ENCODE results near the gene PLSCR4. TPM values are rescaled to one million over a fixed set of nuclear protein-coding genes. Genes with fewer than 3 reads are reported as not detected.

Gene PLSCR4
- total RNA-seq, 2 donors from 2014 or later: not detected

DNA sequence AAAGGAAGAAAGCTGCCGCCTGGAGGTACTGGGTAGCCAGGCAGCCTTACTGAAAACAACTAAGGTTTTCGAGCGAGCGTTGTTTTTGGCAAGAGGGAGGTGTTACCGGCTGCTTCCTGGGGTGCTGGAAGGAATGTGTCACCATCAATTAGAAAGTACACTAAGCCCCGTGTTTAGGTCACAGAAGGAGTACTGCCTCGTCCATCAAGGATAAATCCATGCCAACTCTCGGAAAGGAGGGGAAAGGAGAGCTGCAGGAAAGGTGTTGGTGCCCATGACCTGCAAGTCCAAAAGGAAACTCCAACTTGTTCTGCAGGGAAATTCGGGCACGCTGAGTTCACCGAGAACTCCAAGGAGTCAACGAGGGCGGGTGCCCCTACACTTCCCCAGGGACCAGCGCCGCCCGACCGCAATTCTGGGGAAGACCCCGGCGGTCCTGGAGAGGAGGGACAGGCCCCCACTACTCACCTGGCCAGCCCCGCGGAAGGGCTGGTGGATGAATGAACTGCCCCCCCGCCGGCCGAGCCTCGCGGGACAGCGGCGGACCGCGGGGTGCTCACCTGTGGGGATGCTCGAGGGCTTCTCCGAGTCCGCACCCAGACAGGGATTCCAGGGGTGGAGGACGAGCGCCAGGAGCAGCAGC lies 90.5 kb downstream of the PLSCR4 start:
- Mint-ChIP-seq H3K9me3 (peaks cover 0 to 4% of the 10 kb centered on the region in 2 donors), H3K27ac (no peak overlapping the region), H3K36me3 (peaks cover 0 to 15% of the 10 kb centered on the region in 2 donors)
- peak in 1 of 2 donors; percentile 26 for DNase-seq (ENCODE audit: low spot score in 2 of 2)
- peak; percentile 4 to 76 for ATAC-seq

DNA sequence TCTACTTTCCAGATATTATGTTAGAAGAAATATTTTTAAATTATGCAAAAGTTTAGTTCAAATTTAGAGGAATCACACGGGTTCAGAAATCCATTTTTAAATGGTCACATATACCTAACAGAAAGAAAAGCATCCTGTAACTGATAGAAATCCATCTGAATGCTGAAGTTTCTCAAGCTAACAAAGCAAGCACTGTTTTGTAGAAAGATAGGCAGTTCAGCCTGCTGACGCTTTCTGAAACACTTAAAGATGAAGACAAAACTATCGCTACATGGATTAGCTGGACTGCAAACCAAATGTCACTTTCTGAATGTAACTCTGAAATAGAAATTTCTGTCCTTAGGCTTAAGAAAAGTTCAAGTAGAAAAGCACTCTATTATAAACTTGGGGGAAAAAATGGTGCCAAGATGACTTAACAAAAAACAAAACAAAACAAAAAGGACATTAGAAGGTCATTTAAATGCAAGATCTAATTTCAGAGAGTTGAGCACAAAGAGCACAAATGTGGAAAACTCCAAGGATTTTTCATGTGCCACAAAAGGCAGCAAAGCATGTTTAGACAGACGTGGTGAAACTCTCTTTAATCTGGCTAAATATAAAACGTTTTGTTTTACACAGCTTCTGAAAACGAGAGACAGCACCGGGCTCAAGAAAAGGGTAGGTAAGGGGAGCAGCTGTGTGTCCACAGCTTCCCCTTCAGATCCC lies 91.1 kb downstream of the PLSCR4 start:
- Mint-ChIP-seq H3K9me3 (peaks cover 0 to 4% of the 10 kb centered on the region in 2 donors), H3K27ac (no peak overlapping the region), H3K36me3 (peaks cover 0 to 15% of the 10 kb centered on the region in 2 donors)
- DNase-seq (ENCODE audit: low spot score in 2 of 2): no peak
- ATAC-seq: no peak

DNA sequence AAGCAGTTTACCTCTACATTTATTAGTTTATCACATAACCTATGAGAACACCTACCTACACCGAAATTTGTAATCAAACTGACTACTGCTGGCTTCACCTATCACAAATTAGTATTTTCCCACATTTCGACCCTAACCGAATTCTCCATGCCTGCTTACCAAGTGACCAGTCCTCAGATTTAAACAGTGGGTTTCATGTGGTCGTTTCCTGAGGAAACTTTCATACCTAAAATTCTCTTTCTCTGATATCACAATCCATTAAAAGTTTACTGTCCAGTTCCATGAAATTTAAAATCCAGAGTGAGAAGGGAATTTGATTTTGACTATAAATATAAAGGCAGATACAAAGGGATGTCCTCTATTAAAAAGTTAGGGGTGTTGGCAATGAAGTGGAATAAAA lies 91.9 kb downstream of the PLSCR4 start:
- no peak for DNase-seq (ENCODE audit: low spot score in 2 of 2)
- Mint-ChIP-seq H3K36me3 (peaks cover 0 to 15% of the 10 kb centered on the region in 2 donors), H3K27ac (no peak overlapping the region), H3K9me3 (peaks cover 0 to 4% of the 10 kb centered on the region in 2 donors)
- no peak for ATAC-seq

DNA sequence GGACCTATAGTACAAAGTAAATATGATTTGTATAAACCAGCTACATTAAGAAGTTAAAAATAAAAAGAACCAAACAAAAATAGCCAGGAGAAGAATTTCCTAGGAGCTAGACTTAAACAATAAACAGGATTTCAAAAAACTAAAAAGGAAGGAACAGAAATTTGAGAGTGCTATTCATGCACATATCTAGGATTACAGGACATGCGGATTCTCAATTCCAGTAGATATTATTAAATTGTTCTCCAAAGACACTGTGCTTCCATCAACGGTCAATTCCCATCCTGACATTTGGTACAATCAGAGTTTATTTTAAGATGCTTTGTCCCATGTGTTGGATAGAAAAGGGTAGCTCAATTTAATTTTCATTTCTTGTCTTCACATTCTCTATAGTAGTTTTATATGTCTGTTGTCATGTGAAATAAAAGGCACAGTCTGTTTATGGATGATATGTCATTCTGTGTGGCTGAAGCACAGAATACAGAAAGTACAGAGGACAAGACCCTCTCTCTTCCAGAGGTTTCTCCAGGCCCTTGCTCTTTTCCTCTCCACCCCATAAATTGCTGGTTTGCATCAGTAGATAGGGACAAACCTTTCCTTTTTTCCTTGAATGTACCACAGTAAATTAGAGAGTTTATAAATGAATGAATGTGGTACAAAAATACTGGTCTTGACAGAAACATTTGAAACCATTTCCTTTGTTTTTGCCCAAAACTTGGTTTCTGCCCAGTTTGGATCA lies 93.4 kb downstream of the PLSCR4 start:
- peaks cover 0 to 8% of the 10 kb centered on the region in 2 donors for H3K36me3 Mint-ChIP-seq
- DNase-seq (ENCODE audit: low spot score in 2 of 2): no peak
- no peak overlapping the region for H3K27ac Mint-ChIP-seq
- no peaks in the 10 kb centered on the region for H3K9me3 Mint-ChIP-seq
- ATAC-seq: no peak

DNA sequence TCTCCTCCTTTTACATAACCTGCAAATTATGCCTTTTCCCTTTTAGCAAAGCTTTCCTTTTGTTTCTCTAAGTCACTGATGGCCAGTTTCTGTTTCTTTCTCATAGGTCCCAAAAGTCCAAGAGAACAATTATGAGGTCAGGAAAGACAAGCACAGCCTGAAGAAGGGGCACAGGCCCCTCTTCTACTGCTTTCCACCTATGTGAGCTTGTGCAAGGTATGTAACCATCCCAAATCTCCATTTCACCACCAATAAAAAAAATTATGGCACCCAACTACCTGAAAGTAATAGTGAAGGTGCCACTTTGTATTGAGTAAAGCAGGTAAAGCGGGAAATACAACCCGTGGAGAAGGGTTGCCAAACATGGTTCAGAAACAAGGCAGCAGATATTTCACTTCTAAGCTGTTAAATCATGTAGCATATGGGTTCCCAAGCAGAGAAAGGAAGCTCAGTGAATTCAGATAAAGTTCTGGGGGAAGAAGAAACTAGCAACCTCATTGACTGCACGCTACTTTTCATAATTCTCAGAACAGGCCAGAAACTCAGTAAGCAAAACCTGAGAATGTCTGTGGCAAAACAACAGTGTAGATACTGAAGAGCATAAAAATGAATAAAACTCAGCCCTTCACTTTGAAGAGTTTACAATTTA lies 94.1 kb downstream of the PLSCR4 start:
- DNase-seq (ENCODE audit: low spot score in 2 of 2): no peak
- ATAC-seq: no peak
- peaks cover 0 to 8% of the 10 kb centered on the region in 2 donors for H3K36me3 Mint-ChIP-seq
- no peak overlapping the region for H3K27ac Mint-ChIP-seq
- no peaks in the 10 kb centered on the region for H3K9me3 Mint-ChIP-seq

DNA sequence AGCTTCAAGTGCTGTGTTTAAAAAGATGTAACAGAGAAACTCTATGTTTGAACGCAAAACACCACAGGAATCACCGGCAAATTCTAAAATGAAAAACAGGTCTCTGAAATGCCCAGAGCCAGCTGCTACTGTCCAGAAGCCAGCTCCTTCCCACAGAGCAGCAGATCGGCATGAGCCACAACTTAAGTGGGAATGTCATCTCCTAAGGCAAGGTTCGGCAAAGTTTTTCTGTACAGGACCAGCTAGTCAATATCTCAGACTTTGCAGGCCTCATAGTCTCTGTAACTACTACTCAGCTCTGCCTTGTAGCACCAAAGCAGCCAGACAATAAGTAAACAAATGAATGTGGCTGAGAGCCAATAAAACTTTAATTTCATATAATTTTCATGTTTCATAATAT lies 94.8 kb downstream of the PLSCR4 start:
- peaks cover 0 to 8% of the 10 kb centered on the region in 2 donors for H3K36me3 Mint-ChIP-seq
- no peak for ATAC-seq
- no peak for DNase-seq (ENCODE audit: low spot score in 2 of 2)
- no peaks in the 10 kb centered on the region for H3K9me3 Mint-ChIP-seq
- H3K27ac Mint-ChIP-seq: no peak overlapping the region

DNA sequence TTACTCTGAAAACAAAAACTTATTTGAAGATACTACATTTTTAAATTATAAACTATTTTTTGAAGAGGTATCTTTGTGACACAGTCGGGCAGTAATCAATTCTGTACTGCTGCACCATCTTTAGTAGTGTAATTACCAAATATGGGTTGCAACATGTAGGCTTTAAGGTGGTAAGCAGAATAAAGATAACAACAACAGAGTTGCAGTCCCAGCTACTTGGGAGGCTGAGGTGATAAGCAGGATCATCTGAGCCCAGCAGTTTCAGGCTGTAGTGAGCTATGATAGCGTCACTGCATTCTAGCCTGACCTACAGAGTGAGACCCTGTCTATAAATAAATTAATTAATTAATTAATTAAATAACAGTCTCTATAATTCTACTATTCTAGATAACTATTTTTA lies 95.9 kb downstream of the PLSCR4 start:
- Mint-ChIP-seq H3K9me3 (no peaks in the 10 kb centered on the region), H3K27ac (no peak overlapping the region), H3K36me3 (peaks cover 0 to 5% of the 10 kb centered on the region in 2 donors)
- ATAC-seq (no peak), DNase-seq (ENCODE audit: low spot score in 2 of 2) (no peak)

DNA sequence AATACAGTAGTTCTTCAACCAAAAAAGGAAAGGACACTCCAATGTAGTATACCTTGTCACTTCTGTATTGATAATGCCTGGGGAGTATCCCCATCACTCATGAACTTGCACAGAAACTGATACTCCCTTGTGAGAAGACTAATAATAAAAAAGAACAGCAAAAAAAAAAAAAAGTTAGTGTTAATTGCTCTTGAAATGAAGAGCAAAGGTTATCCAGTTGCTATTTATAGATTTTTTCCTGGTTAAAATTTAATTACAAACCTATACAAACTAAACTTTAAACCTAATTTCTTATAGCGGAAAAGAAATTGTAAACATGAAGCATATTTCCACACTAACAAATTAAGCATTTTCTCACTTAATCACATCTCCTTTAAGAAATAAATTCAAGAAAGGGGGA lies 96.6 kb downstream of the PLSCR4 start:
- ATAC-seq: no peak
- no peaks in the 10 kb centered on the region for H3K36me3 Mint-ChIP-seq
- H3K9me3 Mint-ChIP-seq: no peaks in the 10 kb centered on the region
- no peak for DNase-seq (ENCODE audit: low spot score in 2 of 2)
- H3K27ac Mint-ChIP-seq: no peak overlapping the region

DNA sequence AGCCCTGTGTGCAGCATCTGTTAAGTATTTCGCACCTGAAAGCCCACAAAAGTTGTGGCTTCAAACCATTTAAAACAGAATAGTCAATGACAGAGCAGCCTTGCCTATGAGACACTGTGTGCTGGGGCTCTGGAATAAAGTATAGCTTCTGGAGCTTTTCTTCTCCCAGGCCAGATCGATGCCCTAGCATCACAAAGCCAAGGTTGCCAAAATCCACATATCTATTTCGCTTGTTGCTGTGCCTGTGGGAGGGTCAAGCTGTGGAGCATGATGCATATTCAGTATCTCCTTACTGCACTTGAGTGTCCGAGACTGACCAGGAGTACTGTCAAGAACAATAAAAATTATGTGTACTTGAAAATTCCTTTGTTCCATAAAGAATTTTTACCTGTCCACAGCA lies 97.5 kb downstream of the PLSCR4 start:
- H3K27ac Mint-ChIP-seq: no peak overlapping the region
- ATAC-seq (no peak), DNase-seq (ENCODE audit: low spot score in 2 of 2) (no peak)
- no peaks in the 10 kb centered on the region for H3K9me3 Mint-ChIP-seq
- H3K36me3 Mint-ChIP-seq: no peaks in the 10 kb centered on the region

DNA sequence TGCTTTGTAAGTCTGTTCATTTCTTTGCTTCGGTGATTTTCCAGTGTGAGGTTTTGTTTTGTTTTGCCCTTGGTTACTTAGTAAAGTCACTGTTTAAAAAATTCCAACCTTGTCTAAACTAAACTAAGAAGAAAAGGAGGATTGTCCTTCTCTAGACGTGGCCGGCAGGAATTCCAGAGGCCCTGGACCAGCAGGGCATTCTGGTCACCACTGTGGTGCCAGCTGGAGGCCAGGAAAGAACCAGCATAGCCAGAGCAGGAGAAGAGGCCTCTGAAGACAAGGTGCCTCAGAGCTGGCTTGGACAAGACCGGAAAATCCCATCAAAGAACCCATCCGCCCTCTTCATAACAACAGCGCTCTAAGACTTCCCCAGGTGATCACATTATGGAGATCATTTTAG lies 98.1 kb downstream of the PLSCR4 start:
- Mint-ChIP-seq H3K27ac (no peak overlapping the region), H3K9me3 (no peaks in the 10 kb centered on the region), H3K36me3 (no peaks in the 10 kb centered on the region)
- ATAC-seq (no peak), DNase-seq (ENCODE audit: low spot score in 2 of 2) (no peak)

DNA sequence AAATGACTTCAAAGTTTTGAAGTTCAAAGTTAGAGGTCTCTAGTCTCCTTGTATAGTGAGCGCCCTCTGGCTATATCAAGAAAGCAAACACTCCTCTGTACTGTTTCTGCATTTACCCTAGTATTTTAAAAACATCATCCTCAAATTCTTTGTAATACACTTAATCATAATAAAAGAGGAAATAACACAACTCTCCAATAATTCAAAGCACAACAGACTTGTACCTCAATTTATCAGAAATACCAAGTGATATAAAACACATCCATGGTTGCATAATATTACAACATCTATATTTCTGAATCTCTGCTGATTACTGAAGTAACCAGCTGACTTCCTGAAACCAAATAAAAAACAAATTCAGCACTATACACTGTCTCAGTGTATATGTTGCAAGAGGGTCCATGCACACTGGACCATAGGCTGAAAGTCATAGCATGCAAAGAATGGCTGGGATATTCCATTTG lies 102.4 kb downstream of the PLSCR4 start:
- DNase-seq (ENCODE audit: low spot score in 2 of 2) (no peak), ATAC-seq (no peak)
- Mint-ChIP-seq H3K27ac (no peak overlapping the region), H3K36me3 (no peaks in the 10 kb centered on the region), H3K9me3 (no peaks in the 10 kb centered on the region)

DNA sequence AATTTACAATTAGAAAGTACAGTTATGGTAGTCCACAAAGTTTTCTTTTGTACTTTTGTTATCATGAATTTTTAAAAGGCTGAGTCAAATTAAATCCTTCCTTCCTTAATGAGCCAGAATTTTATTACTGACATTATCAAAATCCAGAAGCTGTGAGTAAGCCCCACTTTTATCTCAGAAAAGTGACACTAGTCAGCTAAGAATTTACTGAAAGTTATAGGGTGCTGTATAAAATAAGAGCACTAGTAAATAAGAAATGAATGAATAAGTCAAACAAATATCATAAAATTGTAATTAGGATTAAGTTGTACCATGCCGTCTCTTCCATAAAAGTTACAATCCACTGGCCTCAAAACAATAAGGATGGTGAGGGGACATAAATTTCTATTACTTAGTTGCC lies 105.3 kb downstream of the PLSCR4 start:
- ATAC-seq (no peak), DNase-seq (ENCODE audit: low spot score in 2 of 2) (no peak)
- no peaks in the 10 kb centered on the region for H3K36me3 Mint-ChIP-seq
- no peak overlapping the region for H3K27ac Mint-ChIP-seq
- no peaks in the 10 kb centered on the region for H3K9me3 Mint-ChIP-seq

DNA sequence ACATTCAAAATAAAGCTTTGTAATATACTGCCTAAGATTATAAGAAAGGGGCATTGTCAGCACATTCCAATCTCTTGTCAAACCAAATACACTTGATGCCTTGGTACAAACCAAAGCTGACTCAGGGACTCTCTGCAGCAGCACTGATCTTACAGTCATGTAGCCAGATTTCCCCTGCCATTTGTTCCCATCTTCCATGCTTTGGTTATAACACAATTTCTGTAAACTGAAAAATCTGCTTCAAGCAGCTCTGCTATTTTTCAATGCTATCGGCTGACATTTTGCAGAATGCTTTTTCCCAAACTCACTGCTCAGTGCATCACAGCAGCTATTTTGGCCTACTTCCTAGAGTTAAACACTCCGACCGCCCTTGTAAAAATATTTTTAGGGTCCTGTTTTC lies 108.1 kb downstream of the PLSCR4 start:
- peaks cover 0 to 2% of the 10 kb centered on the region in 2 donors for H3K9me3 Mint-ChIP-seq
- DNase-seq (ENCODE audit: low spot score in 2 of 2) (no peak), ATAC-seq (no peak)
- no peaks in the 10 kb centered on the region for H3K36me3 Mint-ChIP-seq
- H3K27ac Mint-ChIP-seq: no peak overlapping the region

Other genes with a start within 250 kb of the PLSCR4 start
- 1 to 10 TPM in 1 of 2 donors, not detected in 1; 4.6 TPM for gene PLOD2, start 89.9 kb downstream of the PLSCR4 start, total RNA-seq
- gene PLSCR2, start 218.5 kb upstream of the PLSCR4 start, total RNA-seq: not detected

All from activated naive CD4-positive, alpha-beta T cell treated with anti-CD3 and anti-CD28 coated beads, Interleukin-2, amount 50 U/mL, for 72 hours (primary cell).